ENCODE data around the gene COL5A1. TPM values are rescaled to one million over a fixed set of nuclear protein-coding genes. Genes with fewer than 3 reads are reported as not detected.
"Not testable (repeated sequence)": the region's sequence is repeated elsewhere in the genome, so short reads cannot be mapped to it uniquely, and the experiment has no call there.

The COL5A1 gene
- total RNA-seq, 1 donor from 2014 or later, result 18.7 TPM

- DNase-seq (ENCODE audit: missing footprints) (peak; percentile 64), ATAC-seq (no peak)
- intact Hi-C loops (cut with DNase I), result loop anchor here (5.0 kb wide), 1 partner anchor 47 kb away; no protein-coding TSS in a partner anchor
These were observed 52.2 kb downstream of the COL5A1 start for GRCh38 chr9:134693641-134694367.

DNA sequence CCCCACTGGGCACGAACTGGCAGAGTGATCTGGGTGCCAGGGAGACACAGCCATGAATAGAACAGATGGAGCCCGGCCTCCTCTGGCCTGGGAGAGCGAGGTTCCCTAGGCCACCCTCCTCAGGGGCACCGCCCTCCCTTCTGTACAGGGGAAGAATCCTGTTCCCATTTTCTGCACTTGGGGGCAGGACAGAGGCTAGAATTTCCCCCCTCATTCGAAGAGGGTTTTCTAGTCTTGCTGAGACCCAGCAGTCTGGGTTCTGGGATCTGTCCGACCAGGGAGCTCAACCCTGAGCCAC lies 52.7 kb downstream of the COL5A1 start:
- intact Hi-C loops (cut with DNase I), result loop anchor here (5.0 kb wide), 1 partner anchor 47 kb away; no protein-coding TSS in a partner anchor
- peak; percentile 34 for DNase-seq (ENCODE audit: missing footprints)
- no peak for ATAC-seq

- no peak for DNase-seq (ENCODE audit: missing footprints)
- intact Hi-C loops (cut with DNase I), result loop anchor here (5.0 kb wide), 2 partner anchors 47 to 718 kb away; no protein-coding TSS in a partner anchor
- ATAC-seq, result no peak
These were observed 53.1 kb downstream of the COL5A1 start for GRCh38 chr9:134694714-134695113.

- intact Hi-C loops (cut with DNase I), result loop anchor here (5.0 kb wide), 1 partner anchor 717 kb away; no protein-coding TSS in a partner anchor
- ATAC-seq, result no peak
- DNase-seq (ENCODE audit: missing footprints), result peak; percentile 65
These were observed 53.5 kb downstream of the COL5A1 start for GRCh38 chr9:134695144-134695543.

GRCh38 chr9:134696433-134696832 lies 54.8 kb downstream of the COL5A1 start:
- ATAC-seq (no peak), DNase-seq (ENCODE audit: missing footprints) (peak; percentile 30)
- intact Hi-C loops (cut with DNase I), result loop anchor here (5.0 kb wide), 1 partner anchor 716 kb away; no protein-coding TSS in a partner anchor

GRCh38 chr9:134698111-134698510 lies 56.5 kb downstream of the COL5A1 start:
- DNase-seq (ENCODE audit: missing footprints), result peak; percentile 49
- intact Hi-C loops (cut with DNase I), result loop anchor here (1.0 to 5.0 kb wide), 3 partner anchors 41 to 714 kb away; no protein-coding TSS in a partner anchor
- no peak for ATAC-seq

GRCh38 chr9:134698587-134699342 lies 57.2 kb downstream of the COL5A1 start:
- intact Hi-C loops (cut with DNase I), result loop anchor here (1.0 to 5.0 kb wide), 3 partner anchors 41 to 714 kb away; no protein-coding TSS in a partner anchor
- DNase-seq (ENCODE audit: missing footprints) (peak; percentile 81), ATAC-seq (peak; percentile 71)

DNA sequence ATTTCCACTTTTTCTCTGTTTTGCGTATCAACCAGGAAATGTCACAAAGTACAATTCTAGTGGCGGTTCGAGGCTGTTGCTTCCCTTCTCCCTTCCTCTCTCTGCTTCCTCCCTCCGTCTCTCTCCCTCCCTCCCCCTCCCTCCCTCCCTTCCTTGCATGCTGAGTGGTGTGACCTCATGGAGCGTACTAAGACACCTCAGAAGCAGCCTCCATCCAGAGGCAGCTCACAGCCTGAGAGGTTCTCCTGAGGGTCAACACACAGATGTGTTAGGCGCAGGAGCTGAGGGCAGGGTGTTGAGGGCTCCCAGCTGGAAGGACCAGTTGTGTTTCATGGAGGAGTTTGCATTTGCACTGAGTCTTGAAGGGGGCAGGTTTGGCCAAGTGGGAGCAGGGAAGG lies 57.7 kb downstream of the COL5A1 start:
- peak; percentile 40 for ATAC-seq
- intact Hi-C loops (cut with DNase I), result loop anchor here (5.0 kb wide), 1 partner anchor 713 kb away; no protein-coding TSS in a partner anchor
- peak; percentile 13 for DNase-seq (ENCODE audit: missing footprints)

GRCh38 chr9:134700636-134701350 lies 59.2 kb downstream of the COL5A1 start:
- DNase-seq (ENCODE audit: missing footprints) (peak; percentile 67), ATAC-seq (no peak)
- intact Hi-C loops (cut with DNase I), result no loop called here

DNA sequence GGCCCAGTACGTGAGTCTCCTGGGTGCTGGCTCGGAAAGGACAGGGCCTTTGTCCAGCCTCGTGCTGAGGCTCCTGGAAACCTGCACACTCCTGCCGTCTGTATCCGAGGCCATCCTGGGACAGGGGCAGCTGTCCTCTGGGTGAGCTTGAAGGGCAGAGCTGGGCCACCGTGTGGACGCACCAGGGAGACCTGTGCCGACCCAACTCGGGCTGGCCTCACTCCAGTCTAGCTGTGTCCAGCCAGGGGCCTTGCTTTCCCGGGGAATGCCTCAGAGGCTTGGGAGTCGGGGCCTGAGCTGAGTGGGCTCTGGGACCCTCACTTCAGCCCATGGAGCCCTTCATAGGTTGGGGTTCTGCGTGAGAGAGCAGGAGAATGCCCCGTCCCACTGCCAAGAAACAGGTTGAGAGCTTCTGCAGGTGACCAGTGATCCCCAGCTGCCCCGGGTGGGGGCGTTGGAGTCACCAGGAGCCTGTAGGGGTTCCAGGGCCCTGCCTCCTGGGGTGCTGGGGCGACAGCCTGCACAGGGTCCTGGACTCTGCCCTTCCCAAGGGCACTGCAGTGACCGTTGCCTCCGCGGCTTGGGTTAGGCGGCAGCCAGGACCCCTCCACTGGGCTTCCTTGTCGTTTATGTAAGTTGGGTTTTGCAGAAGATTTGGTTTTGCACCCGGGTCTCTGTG lies 60.1 kb downstream of the COL5A1 start:
- ATAC-seq (no peak), DNase-seq (ENCODE audit: missing footprints) (peak; percentile 56)
- intact Hi-C loops (cut with DNase I), result no loop called here

- DNase-seq (ENCODE audit: missing footprints), result peak; percentile 60
- intact Hi-C loops (cut with DNase I), result no loop called here
- no peak for ATAC-seq
These were observed 60.7 kb downstream of the COL5A1 start for GRCh38 chr9:134702291-134702690.

GRCh38 chr9:134703730-134704114 lies 62.1 kb downstream of the COL5A1 start:
- intact Hi-C loops (cut with DNase I); ATAC-seq: not testable (repeated sequence)
- DNase-seq (ENCODE audit: missing footprints), result peak; percentile 46

DNA sequence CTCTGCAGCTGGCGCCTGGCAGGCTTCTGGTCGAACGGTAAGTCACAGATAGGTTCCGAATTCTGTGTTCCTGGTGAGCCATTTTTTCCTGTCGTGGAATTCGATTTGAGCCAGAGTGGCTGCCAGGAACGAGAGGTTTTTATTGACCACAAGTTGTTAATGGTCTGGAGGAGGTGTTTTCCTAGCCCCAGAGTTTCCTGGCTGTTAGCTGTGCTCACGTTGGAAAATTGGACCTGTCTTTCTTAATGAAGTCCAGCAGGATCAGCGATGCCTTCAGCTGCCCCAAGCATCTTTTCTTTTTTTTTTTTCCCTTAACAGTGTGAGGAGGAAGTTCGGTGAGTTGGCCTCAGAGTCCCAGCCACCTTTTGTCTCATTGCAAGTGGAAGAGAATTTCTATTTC lies 62.9 kb downstream of the COL5A1 start:
- peak; percentile 48 for DNase-seq (ENCODE audit: missing footprints)
- ATAC-seq, result no peak
- intact Hi-C loops (cut with DNase I), result no loop called here

GRCh38 chr9:134705786-134706185 lies 64.2 kb downstream of the COL5A1 start:
- DNase-seq (ENCODE audit: missing footprints) (peak; percentile 39), ATAC-seq (no peak)
- intact Hi-C loops (cut with DNase I), result no loop called here

DNA sequence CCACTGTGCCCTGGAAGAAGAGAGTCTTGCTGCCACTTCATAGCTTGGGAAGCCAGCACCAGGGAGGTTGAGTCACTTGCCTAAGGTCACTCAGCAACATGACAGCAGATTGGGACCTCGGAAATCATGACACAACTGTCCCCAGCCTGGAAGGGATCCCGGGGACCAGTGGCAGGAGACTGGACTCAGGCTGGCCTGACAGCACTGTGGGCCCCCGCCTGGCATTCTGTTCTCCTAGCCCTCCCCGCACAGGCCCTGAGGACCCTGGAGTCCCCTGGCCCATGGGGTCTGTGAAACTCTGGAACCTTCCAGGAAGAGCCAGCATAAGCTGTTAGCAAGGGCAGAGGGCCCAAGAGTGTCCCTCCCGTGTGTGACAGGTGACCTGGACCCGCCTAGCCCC lies 64.9 kb downstream of the COL5A1 start:
- ATAC-seq (no peak), DNase-seq (ENCODE audit: missing footprints) (peak; percentile 48)
- intact Hi-C loops (cut with DNase I), result no loop called here

- DNase-seq (ENCODE audit: missing footprints) (peak; percentile 85), ATAC-seq (peak; percentile 86)
- intact Hi-C loops (cut with DNase I), result no loop called here
These were observed 65.6 kb downstream of the COL5A1 start for GRCh38 chr9:134707031-134707680.

DNA sequence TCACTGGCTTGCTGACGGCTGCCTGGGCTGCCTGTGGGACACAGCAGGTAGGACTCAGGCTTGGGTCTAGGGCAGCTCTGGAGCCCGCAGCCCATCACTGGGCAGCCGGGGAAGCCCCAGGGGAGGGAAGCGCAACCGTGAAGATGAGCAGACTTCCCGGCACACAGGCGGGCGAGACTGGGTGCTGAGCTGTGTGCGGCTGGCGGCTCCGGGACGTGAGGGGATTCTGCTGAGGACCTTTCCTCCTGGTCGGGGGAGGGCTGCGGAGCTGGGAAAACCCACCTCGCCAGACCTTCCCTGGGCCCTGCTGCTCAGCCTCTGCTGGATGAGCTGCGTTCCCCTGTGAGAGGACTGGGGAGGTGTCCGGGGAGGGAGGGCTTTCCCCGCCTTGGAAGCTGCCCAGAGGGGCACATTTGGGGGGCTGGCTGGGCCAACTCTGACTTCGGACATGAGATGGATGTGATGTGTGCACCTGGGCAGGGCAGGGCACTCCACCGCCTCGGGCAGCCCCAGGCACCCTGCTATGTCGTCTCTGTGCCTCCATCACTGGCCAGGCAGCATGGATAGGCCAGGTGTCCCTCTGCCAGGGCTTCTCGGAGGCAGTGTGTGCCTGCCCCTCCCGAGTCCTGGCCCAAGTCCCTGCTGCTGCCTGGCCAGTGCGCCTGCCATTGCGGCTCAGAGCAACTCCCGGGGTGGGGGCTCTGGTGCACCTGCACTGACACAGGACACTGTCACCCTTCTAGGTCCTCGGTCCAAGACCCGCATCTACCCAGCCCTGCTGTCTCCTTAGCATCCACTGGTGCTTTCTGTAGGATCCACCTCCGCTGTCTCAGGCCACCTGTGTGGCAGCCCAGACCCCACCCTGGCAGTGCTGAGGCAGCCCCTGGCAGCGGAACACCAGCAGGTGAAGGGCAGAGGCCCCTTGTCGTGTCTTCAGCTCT lies 66.4 kb downstream of the COL5A1 start:
- ATAC-seq (no peak), DNase-seq (ENCODE audit: missing footprints) (peak; percentile 50)
- intact Hi-C loops (cut with DNase I), result no loop called here
